ENCODE measurements around the gene PNMA8C.

The PNMA8C gene

GRCh38 chr19:46460055-46460454, 31.3 kb upstream of the PNMA8C start:
- ChIA-PET POLR2A (no interaction called here), CTCF (interaction anchor here (1.0 to 1.4 kb wide), 2 partner anchors 11 to 27 kb away, joined by 3 read pairs; no protein-coding TSS in a partner anchor)
- TF ChIP-seq CTCF (IDR thresholded peaks at IDR 0.05; ENCODE audit: control extremely low read depth, extremely low read depth, low read depth, missing control alignments), result no peak
- DNase-seq (ENCODE audit: extremely low spot score), result no peak

GRCh38 chr19:46456930-46457329, 28.2 kb upstream of the PNMA8C start:
- ChIA-PET CTCF (interaction anchor here (1.1 to 1.8 kb wide), 2 partner anchors 31 to 54 kb away, joined by 3 to 6 read pairs; no protein-coding TSS in a partner anchor), POLR2A (no interaction called here)
- DNase-seq (ENCODE audit: extremely low spot score), result no peak
- no peak for TF ChIP-seq CTCF (IDR thresholded peaks at IDR 0.05; ENCODE audit: control extremely low read depth, extremely low read depth, low read depth, missing control alignments)

GRCh38 chr19:46454244-46454643, 25.5 kb upstream of the PNMA8C start:
- POLR2A ChIA-PET, result no interaction called here
- CTCF ChIA-PET, result no interaction called here
- no peak for TF ChIP-seq CTCF (IDR thresholded peaks at IDR 0.05; ENCODE audit: control extremely low read depth, extremely low read depth, low read depth, missing control alignments)
- no peak for DNase-seq (ENCODE audit: extremely low spot score)

- CTCF ChIA-PET, result no interaction called here
These were observed 24.9 kb upstream of the PNMA8C start for GRCh38 chr19:46453661-46454060.

GRCh38 chr19:46452186-46452585, 23.4 kb upstream of the PNMA8C start:
- ChIA-PET CTCF (interaction anchor here (1.1 to 1.4 kb wide), 2 partner anchors 31 to 56 kb away, joined by 3 to 4 read pairs; no protein-coding TSS in a partner anchor), POLR2A (no interaction called here)
- DNase-seq (ENCODE audit: extremely low spot score), result no peak
- no peak for TF ChIP-seq CTCF (IDR thresholded peaks at IDR 0.05; ENCODE audit: control extremely low read depth, extremely low read depth, low read depth, missing control alignments)

More at GRCh38 chr19:46453661-46454060, 24.9 kb upstream of the PNMA8C start:
- TF ChIP-seq CTCF (IDR thresholded peaks at IDR 0.05; ENCODE audit: control extremely low read depth, extremely low read depth, low read depth, missing control alignments), result no peak
- POLR2A ChIA-PET, result no interaction called here
- no peak for DNase-seq (ENCODE audit: extremely low spot score)

GRCh38 chr19:46451352-46451751, 22.6 kb upstream of the PNMA8C start:
- TF ChIP-seq CTCF (IDR thresholded peaks at IDR 0.05; ENCODE audit: control extremely low read depth, extremely low read depth, low read depth, missing control alignments), result no peak
- ChIA-PET POLR2A (no interaction called here), CTCF (interaction anchor here (1.1 to 1.4 kb wide), 2 partner anchors 31 to 55 kb away, joined by 3 to 4 read pairs; no protein-coding TSS in a partner anchor)
- DNase-seq (ENCODE audit: extremely low spot score), result no peak

GRCh38 chr19:46450737-46451136, 22.0 kb upstream of the PNMA8C start:
- ChIA-PET POLR2A (no interaction called here), CTCF (no interaction called here)
- TF ChIP-seq CTCF (IDR thresholded peaks at IDR 0.05; ENCODE audit: control extremely low read depth, extremely low read depth, low read depth, missing control alignments), result no peak
- DNase-seq (ENCODE audit: extremely low spot score), result no peak
